Common myeloid progenitor, CD34-positive (primary cell): ENCODE measurements around the gene VGLL4. TPM values are rescaled to one million over a fixed set of nuclear protein-coding genes. Genes with fewer than 3 reads are reported as not detected.
"Not testable (repeated sequence)": the region's sequence is repeated elsewhere in the genome, so short reads cannot be mapped to it uniquely, and the experiment has no call there.

Experiments used
- CTCF ChIA-PET: fragments of 350-600 bp; sonication (Branson Sonifier 250); formaldehyde crosslinking; loops from one replicate; lab custom pipeline; 2021; ENCODE audit warnings: antibody characterized with exemption; lab: Charles Lee
- POLR2A ChIA-PET: fragments of 350-600 bp; sonication (Branson Sonifier 250); formaldehyde crosslinking; loops from one replicate; lab custom pipeline; 2021; ENCODE audit warnings: antibody characterized with exemption; lab: Charles Lee
- DNase-seq, 3 donors: peaks; one replicate each; pipeline versions ENCODE4 v3.0.0 to v3.0.0-alpha.2; 2013
- H3K27ac ChIP-seq, 2 experiments: 1 replicate in 1 of 2; 2 replicates in 1 of 2; pipeline ENCODE4 v1.7.0; 2013; ENCODE audit warnings: inconsistent platforms in 2 of 2, low read length in 2 of 2, mild to moderate bottlenecking in 2 of 2, low read depth in 1 of 2, moderate library complexity in 1 of 2; ENCODE audit not compliant: severe bottlenecking in 2 of 2, insufficient read depth in 1 of 2, poor library complexity in 1 of 2
- H3K27me3 ChIP-seq, 5 experiments: replicated peaks in 2 of 5; 1 replicate in 3 of 5; 2 replicates in 2 of 5; pipeline versions ENCODE4 v1.6.1 to v1.7.0; 2013; ENCODE audit warnings: low read length in 4 of 5, mild to moderate bottlenecking in 2 of 5, moderate library complexity in 2 of 5, inconsistent platforms in 1 of 5; ENCODE audit not compliant: insufficient read depth in 5 of 5, control insufficient read depth in 4 of 5
- H3K36me3 ChIP-seq, 4 experiments: 1 replicate in 2 of 4; 2 replicates in 2 of 4; pipeline versions ENCODE4 v1.6.1 to v1.7.0; 2013; ENCODE audit warnings: low read length in 3 of 4, control low read depth in 1 of 4, mild to moderate bottlenecking in 1 of 4; ENCODE audit not compliant: control insufficient read depth in 4 of 4, insufficient read depth in 4 of 4
- H3K4me1 ChIP-seq, 4 experiments: 1 replicate in 3 of 4; 2 replicates in 1 of 4; pipeline versions ENCODE4 v1.6.1 to v1.7.1; 2013; ENCODE audit warnings: low read length in 3 of 4, mild to moderate bottlenecking in 3 of 4, control low read depth in 1 of 4, inconsistent platforms in 1 of 4, moderate library complexity in 1 of 4; ENCODE audit not compliant: control insufficient read depth in 4 of 4, insufficient read depth in 4 of 4; ENCODE audit errors: control extremely low read depth in 1 of 4
- H3K4me3 ChIP-seq, 7 experiments: 1 replicate in 4 of 7; 2 replicates in 3 of 7; pipeline versions ENCODE4 v1.5.1 to v1.7.0; 2013; ENCODE audit warnings: mild to moderate bottlenecking in 7 of 7, low read length in 6 of 7, moderate library complexity in 6 of 7, inconsistent platforms in 2 of 7, low read depth in 2 of 7, control low read depth in 1 of 7; ENCODE audit not compliant: insufficient read depth in 4 of 7, control insufficient read depth in 1 of 7; ENCODE audit errors: extremely low read depth in 1 of 7
- H3K9me3 ChIP-seq, 5 experiments: 1 replicate in 4 of 5; 2 replicates in 1 of 5; pipeline versions ENCODE4 v1.6.1 to v1.7.1; 2013; ENCODE audit warnings: low read length in 4 of 5, mild to moderate bottlenecking in 2 of 5, inconsistent platforms in 1 of 5, low read depth in 1 of 5, moderate library complexity in 1 of 5; ENCODE audit not compliant: control insufficient read depth in 4 of 5, insufficient read depth in 2 of 5; ENCODE audit errors: control extremely low read depth in 1 of 5
- WGBS: methylation state at CpG from one replicate; pipeline ENCODE4 v1.1.5; 2013; ENCODE audit not compliant: insufficient coverage; 5-methylcytosine and 5-hydroxymethylcytosine counted together
- polyA plus RNA-seq: library from polyadenylated mRNA; unstranded; fragments of 120-200 nt; gene quantifications from one replicate; pipeline ENCODE4 v1.2.1, GENCODE V29; 2013

Gene VGLL4, protein sequence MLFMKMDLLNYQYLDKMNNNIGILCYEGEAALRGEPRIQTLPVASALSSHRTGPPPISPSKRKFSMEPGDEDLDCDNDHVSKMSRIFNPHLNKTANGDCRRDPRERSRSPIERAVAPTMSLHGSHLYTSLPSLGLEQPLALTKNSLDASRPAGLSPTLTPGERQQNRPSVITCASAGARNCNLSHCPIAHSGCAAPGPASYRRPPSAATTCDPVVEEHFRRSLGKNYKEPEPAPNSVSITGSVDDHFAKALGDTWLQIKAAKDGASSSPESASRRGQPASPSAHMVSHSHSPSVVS
- 30.8 TPM for polyA plus RNA-seq

- Histone ChIP-seq H3K4me3 (peak within 1 kb of the TSS; percentile 76 to 97 (median 84)), H3K36me3 (peaks cover 0 to 7% (median 2%) of the 10 kb centered on the region in 4 experiments), H3K4me1 (peaks cover 10 to 31% (median 22%) of the 10 kb centered on the region in 4 experiments), H3K27me3 (no peaks in the 10 kb centered on the region), H3K9me3 (no peaks in the 10 kb centered on the region), H3K27ac (peak within 1 kb of the TSS; percentile 91 to 96)
- 0% methylated on average over 17 of the region's 24 CpGs for WGBS
- ChIA-PET CTCF (interaction anchor here (0.7 to 1.9 kb wide), 6 partner anchors 12 to 265 kb away, joined by 3 to 4 read pairs (median 4); no protein-coding TSS in a partner anchor), POLR2A (interaction anchor here (0.7 to 1.4 kb wide), 3 partner anchors 28 to 319 kb away, joined by 3 to 6 read pairs (median 4); no protein-coding TSS in a partner anchor)
- peak; percentile 85 to 89 (median 86) for DNase-seq
Observed at GRCh38 chr3:11643605-11644087, at the start of gene VGLL4. TSS of gene VGLL4 (minus strand) at chr3:11643915. CDS start at chr3:11643518, 397 bp downstream.

GRCh38 chr3:11692532-11692813 lies 48.8 kb upstream of the VGLL4 start:
- WGBS = 54% methylated on average over 4 of the region's 5 CpGs
- DNase-seq = peak in 1 of 3 donors; percentile 17

DNA sequence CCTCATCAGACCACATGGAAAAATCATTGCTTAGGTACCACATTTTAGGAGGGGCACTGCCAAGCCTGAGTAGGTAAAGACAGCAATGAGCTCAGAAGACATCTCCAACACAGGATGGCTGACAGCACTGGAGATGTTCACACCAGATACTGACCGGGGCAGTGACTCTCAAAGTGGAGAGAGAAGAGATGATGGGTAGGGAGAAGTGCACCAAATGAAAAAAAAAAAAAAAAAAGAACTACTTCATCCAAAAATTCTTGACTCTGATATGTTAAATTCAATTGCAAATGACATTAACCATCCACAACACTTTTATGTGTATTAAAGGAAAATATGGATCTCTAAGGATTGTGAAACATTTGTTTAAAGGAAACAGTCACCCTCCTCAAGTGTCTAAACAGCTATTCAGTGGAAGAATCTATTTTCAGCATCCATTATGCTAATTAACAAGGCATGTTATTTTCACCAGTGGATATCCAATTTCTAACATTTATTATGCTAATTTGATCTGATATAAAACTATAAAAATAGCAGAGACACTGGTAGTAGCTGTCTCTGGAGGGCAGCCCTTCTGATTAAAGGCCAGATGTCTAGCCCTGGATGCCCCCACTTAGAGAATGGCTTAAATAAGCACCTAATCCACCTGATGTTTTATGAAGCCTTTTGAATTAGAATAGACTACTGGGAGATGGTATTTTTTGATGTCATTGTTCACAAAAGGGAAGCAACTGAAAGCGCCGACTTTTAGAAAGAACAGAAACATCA lies 48.2 kb upstream of the VGLL4 start:
- H3K4me3 ChIP-seq = no peak overlapping the region
- H3K27me3 ChIP-seq = no peaks in the 10 kb centered on the region
- H3K36me3 ChIP-seq = peaks cover 0 to 5% (median 0%) of the 10 kb centered on the region in 4 experiments
- ChIA-PET CTCF (interaction anchor here (1.1 to 1.4 kb wide), 2 partner anchors 27 to 31 kb away, joined by 3 read pairs; no protein-coding TSS in a partner anchor), POLR2A (no interaction called here)
- no peak overlapping the region for H3K27ac ChIP-seq
- no peaks in the 10 kb centered on the region for H3K9me3 ChIP-seq
- 100% methylated on average over 2 of the region's 3 CpGs for WGBS
- peaks cover 2 to 12% (median 7%) of the 10 kb centered on the region in 4 experiments for H3K4me1 ChIP-seq
- no peak for DNase-seq

More at GRCh38 chr3:11692532-11692813, 48.8 kb upstream of the VGLL4 start:
- H3K27me3 ChIP-seq = no peaks in the 10 kb centered on the region
- ChIA-PET POLR2A (no interaction called here), CTCF (no interaction called here)
- no peak overlapping the region for H3K4me3 ChIP-seq
- no peak overlapping the region for H3K27ac ChIP-seq
- H3K4me1 ChIP-seq = peaks cover 2 to 12% (median 7%) of the 10 kb centered on the region in 4 experiments
- peaks cover 0 to 5% (median 0%) of the 10 kb centered on the region in 4 experiments for H3K36me3 ChIP-seq
- no peaks in the 10 kb centered on the region for H3K9me3 ChIP-seq

- DNase-seq = no peak
- ChIA-PET CTCF (interaction anchor here (1.1 to 1.4 kb wide), 3 partner anchors 19 to 32 kb away, joined by 3 read pairs; no protein-coding TSS in a partner anchor), POLR2A (interaction anchor here (0.6 kb wide), 1 partner anchor 44 kb away, joined by 3 read pairs; no protein-coding TSS in a partner anchor)
- Histone ChIP-seq H3K4me3 (no peak overlapping the region), H3K27me3 (no peaks in the 10 kb centered on the region), H3K36me3 (peaks cover 0 to 5% (median 0%) of the 10 kb centered on the region in 4 experiments), H3K9me3 (no peaks in the 10 kb centered on the region), H3K4me1 (peaks cover 2 to 12% (median 7%) of the 10 kb centered on the region in 4 experiments), H3K27ac (no peak overlapping the region)
- WGBS = 100% methylated on average over 5 of the region's 8 CpGs
Observed at GRCh38 chr3:11690863-11691766, 47.4 kb upstream of the VGLL4 start.

DNA sequence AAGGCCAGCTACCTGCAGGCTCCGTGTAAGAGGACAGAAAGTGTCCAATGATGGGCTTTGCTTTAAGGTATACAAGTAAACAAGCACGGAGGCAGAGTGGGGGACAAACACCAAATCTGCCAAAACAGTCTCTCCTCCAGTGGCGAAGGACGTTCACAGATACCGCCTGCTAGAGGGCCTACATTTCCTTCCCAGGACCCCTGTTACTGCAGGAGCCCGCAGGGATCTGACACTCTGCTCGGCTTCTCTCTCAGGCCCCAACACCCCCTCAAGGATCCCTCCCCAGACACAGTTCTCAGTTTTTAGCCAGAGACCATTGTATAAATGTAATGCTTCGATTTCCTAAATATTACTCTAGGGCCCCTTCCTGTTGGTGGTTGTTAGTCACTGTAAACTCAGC lies 46.0 kb upstream of the VGLL4 start:
- no peaks in the 10 kb centered on the region for H3K27me3 ChIP-seq
- H3K4me1 ChIP-seq = peaks cover 2 to 12% (median 7%) of the 10 kb centered on the region in 4 experiments
- 89% methylated on average over 8 of the region's 8 CpGs for WGBS
- H3K9me3 ChIP-seq = no peaks in the 10 kb centered on the region
- POLR2A ChIA-PET = interaction anchor here (0.7 kb wide), 1 partner anchor 51 kb away, joined by 5 read pairs; no protein-coding TSS in a partner anchor
- peaks cover 0 to 5% (median 0%) of the 10 kb centered on the region in 4 experiments for H3K36me3 ChIP-seq
- H3K4me3 ChIP-seq = no peak overlapping the region
- no peak overlapping the region for H3K27ac ChIP-seq
- CTCF ChIA-PET = no interaction called here
- no peak for DNase-seq

- DNase-seq, H3K9me3 ChIP-seq, CTCF ChIA-PET, H3K27me3 ChIP-seq, H3K36me3 ChIP-seq, H3K4me3 ChIP-seq, H3K27ac ChIP-seq, H3K4me1 ChIP-seq, POLR2A ChIA-PET: not testable (repeated sequence)
- 92% methylated on average over 4 of the region's 6 CpGs for WGBS
Observed at GRCh38 chr3:11684980-11685379, 41.3 kb upstream of the VGLL4 start.
